ENCODE measurements around the gene LETMD1. TPM values are rescaled to one million over a fixed set of nuclear protein-coding genes. Genes with fewer than 3 reads are reported as not detected.
A peak's percentile ranks its signal among the peaks of the same experiment; 100 is the strongest.

Gene LETMD1
- total and polyA plus RNA-seq, 2 of the 13 experiments (the other 11 are each of a cell fraction or from before 2014, with no cell fraction given): 43.3 to 87.7 TPM

GRCh38 chr12:51025836-51026638, 22.1 kb upstream of the LETMD1 start, which contains the start of gene SLC11A2 (continued):
- TF ChIP-seq GLMP (CRISPR knock-in tag; IDR thresholded peaks at IDR 0.05; ENCODE audit: borderline replicate concordance): peak; percentile 79; the same call in 1 of the 2 replicates
- TF ChIP-seq PTBP1 (IDR thresholded peaks at IDR 0.05; ENCODE audit: low read depth, low read length, poor library complexity, severe bottlenecking): no peak
- peak; percentile 6; the same call in 1 of the 2 replicates for TF ChIP-seq FOXO1 (CRISPR knock-in tag; IDR thresholded peaks at IDR 0.05)
- TF ChIP-seq ZNF460 (CRISPR knock-in tag; IDR thresholded peaks at IDR 0.05; ENCODE audit: borderline replicate concordance): peak; percentile 57; the same call in 1 of the 2 replicates
- peak; percentile 72 for TF ChIP-seq ZNF430 (CRISPR knock-in tag; IDR thresholded peaks at IDR 0.05)
- TF ChIP-seq ZNF496 (CRISPR knock-in tag; IDR thresholded peaks at IDR 0.05; ENCODE audit: insufficient replicate concordance): no peak
- TF ChIP-seq MYC (CRISPR knock-in tag; IDR thresholded peaks at IDR 0.05; ENCODE audit: borderline replicate concordance): peak; percentile 89
- TF ChIP-seq, protein P1, sequence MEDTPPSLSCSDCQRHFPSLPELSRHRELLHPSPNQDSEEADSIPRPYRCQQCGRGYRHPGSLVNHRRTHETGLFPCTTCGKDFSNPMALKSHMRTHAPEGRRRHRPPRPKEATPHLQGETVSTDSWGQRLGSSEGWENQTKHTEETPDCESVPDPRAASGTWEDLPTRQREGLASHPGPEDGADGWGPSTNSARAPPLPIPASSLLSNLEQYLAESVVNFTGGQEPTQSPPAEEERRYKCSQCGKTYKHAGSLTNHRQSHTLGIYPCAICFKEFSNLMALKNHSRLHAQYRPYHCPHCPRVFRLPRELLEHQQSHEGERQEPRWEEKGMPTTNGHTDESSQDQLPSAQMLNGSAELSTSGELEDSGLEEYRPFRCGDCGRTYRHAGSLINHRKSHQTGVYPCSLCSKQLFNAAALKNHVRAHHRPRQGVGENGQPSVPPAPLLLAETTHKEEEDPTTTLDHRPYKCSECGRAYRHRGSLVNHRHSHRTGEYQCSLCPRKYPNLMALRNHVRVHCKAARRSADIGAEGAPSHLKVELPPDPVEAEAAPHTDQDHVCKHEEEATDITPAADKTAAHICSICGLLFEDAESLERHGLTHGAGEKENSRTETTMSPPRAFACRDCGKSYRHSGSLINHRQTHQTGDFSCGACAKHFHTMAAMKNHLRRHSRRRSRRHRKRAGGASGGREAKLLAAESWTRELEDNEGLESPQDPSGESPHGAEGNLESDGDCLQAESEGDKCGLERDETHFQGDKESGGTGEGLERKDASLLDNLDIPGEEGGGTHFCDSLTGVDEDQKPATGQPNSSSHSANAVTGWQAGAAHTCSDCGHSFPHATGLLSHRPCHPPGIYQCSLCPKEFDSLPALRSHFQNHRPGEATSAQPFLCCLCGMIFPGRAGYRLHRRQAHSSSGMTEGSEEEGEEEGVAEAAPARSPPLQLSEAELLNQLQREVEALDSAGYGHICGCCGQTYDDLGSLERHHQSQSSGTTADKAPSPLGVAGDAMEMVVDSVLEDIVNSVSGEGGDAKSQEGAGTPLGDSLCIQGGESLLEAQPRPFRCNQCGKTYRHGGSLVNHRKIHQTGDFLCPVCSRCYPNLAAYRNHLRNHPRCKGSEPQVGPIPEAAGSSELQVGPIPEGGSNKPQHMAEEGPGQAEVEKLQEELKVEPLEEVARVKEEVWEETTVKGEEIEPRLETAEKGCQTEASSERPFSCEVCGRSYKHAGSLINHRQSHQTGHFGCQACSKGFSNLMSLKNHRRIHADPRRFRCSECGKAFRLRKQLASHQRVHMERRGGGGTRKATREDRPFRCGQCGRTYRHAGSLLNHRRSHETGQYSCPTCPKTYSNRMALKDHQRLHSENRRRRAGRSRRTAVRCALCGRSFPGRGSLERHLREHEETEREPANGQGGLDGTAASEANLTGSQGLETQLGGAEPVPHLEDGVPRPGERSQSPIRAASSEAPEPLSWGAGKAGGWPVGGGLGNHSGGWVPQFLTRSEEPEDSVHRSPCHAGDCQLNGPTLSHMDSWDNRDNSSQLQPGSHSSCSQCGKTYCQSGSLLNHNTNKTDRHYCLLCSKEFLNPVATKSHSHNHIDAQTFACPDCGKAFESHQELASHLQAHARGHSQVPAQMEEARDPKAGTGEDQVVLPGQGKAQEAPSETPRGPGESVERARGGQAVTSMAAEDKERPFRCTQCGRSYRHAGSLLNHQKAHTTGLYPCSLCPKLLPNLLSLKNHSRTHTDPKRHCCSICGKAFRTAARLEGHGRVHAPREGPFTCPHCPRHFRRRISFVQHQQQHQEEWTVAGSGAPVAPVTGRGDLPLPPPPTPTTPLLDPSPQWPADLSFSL (CRISPR knock-in tag; IDR thresholded peaks at IDR 0.05): no peak
- TF ChIP-seq YEATS4 (CRISPR knock-in tag; IDR thresholded peaks at IDR 0.05; ENCODE audit: borderline replicate concordance): peak; percentile 95
- no peak for TF ChIP-seq ZNF556 (CRISPR knock-in tag; IDR thresholded peaks at IDR 0.05; ENCODE audit: borderline replicate concordance)
- TF ChIP-seq, protein P2, sequence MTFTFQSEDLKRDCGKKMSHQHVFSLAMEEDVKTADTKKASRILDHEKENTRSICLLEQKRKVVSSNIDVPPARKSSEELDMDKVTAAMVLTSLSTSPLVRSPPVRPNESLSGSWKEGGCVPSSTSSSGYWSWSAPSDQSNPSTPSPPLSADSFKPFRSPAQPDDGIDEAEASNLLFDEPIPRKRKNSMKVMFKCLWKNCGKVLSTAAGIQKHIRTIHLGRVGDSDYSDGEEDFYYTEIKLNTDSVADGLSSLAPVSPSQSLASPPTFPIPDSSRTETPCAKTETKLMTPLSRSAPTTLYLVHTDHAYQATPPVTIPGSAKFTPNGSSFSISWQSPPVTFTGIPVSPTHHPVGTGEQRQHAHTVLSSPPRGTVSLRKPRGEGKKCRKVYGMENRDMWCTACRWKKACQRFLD (CRISPR knock-in tag; IDR thresholded peaks at IDR 0.05; ENCODE audit: borderline replicate concordance): peak; percentile 21
- peak; percentile 82 for TF ChIP-seq NR2F6 (IDR thresholded peaks at IDR 0.05)
- TF ChIP-seq NR2F6 (CRISPR knock-in tag; IDR thresholded peaks at IDR 0.05): peak; percentile 97
- TF ChIP-seq SSRP1 (CRISPR knock-in tag; IDR thresholded peaks at IDR 0.05): no peak
- TF ChIP-seq, protein P3, sequence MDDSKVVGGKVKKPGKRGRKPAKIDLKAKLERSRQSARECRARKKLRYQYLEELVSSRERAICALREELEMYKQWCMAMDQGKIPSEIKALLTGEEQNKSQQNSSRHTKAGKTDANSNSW (CRISPR knock-in tag; IDR thresholded peaks at IDR 0.05; ENCODE audit: borderline replicate concordance): 0 out of 2 replicates have a peak, but pooled peaks have one; percentile 56
- TF ChIP-seq HOXA3 (CRISPR knock-in tag; IDR thresholded peaks at IDR 0.05): peak; percentile 76
- peak; percentile 98; the same call in 1 of the 2 replicates for TF ChIP-seq ZNF333 (CRISPR knock-in tag; IDR thresholded peaks at IDR 0.05; ENCODE audit: borderline replicate concordance)
- peak; percentile 29; the same call in 1 of the 2 replicates for TF ChIP-seq ZBTB20 (CRISPR knock-in tag; IDR thresholded peaks at IDR 0.05; ENCODE audit: borderline replicate concordance, low read depth)
